Neutrophil (primary cell): ENCODE measurements around the gene ITPK1.

Experiments
- H3K27ac ChIP-seq: fragments of 200-600 bp; sonication (generic); 2 replicates; pipeline ENCODE4 v1.5.1; 2016; ENCODE audit warnings: mild to moderate bottlenecking, moderate library complexity
- H3K27me3 ChIP-seq: fragments of 200-600 bp; sonication (generic); 2 replicates; pipeline ENCODE4 v1.6.0; 2016; ENCODE audit warnings: mild to moderate bottlenecking
- H3K36me3 ChIP-seq: fragments of 200-600 bp; sonication (generic); 2 replicates; pipeline ENCODE4 v1.5.1; 2017
- H3K4me1 ChIP-seq, 2 experiments: fragments of 200-600 bp in 1 of 2; sonication (generic) in 1 of 2; 1 replicate in 1 of 2; 2 replicates in 1 of 2; pipeline versions ENCODE4 v1.5.1 to v1.6.1; 2013 to 2016; ENCODE audit warnings: low read depth in 1 of 2, low read length in 1 of 2, mild to moderate bottlenecking in 1 of 2, moderate library complexity in 1 of 2; ENCODE audit not compliant: control insufficient read depth in 1 of 2, insufficient read depth in 1 of 2
- H3K4me3 ChIP-seq, 2 experiments: fragments of 200-600 bp in 1 of 2; sonication (generic) in 1 of 2; 1 replicate in 1 of 2; 2 replicates in 1 of 2; pipeline ENCODE4 v1.5.1; 2013 to 2016; ENCODE audit warnings: low read depth in 1 of 2, low read length in 1 of 2, mild to moderate bottlenecking in 1 of 2, moderate library complexity in 1 of 2
- H3K9me3 ChIP-seq: fragments of 200-600 bp; sonication (generic); 2 replicates; pipeline ENCODE4 v1.5.1; 2016
- CTCF ChIP-seq: fragments of 200-600 bp; sonication (generic); IDR thresholded peaks from 2 replicates; pipeline ENCODE4 v1.5.1; 2016; ENCODE audit warnings: antibody characterized with exemption

Gene ITPK1

DNA sequence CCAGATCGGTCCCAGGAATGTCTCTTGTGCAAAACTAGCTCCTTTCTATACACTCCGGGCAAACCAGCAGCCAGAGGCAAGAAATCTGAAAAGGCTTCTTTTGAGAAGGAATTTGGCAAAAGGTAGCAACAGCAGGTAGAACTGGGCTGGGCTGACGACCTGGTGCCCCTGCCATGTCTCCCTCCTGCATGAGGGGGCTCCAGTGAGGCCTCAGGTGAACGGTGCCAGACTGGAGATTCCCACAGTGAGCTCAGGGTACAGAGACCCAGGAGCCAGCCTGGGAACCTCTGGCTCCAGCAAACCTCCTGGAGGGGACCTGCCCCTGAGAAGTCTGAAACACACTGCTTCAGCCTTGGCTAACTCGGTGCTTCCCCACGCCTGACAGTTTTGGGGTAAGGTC is 10.8 kb downstream of the ITPK1 start:
- H3K27me3 ChIP-seq, result no peaks in the 10 kb centered on the region
- H3K4me3 ChIP-seq, result peak overlapping the region; percentile 37 to 57
- H3K9me3 ChIP-seq, result no peaks in the 10 kb centered on the region
- H3K27ac ChIP-seq, result peak overlapping the region; percentile 93
- TF ChIP-seq CTCF, result no peak
- peaks cover 65 to 84% of the 10 kb centered on the region in 2 experiments for H3K4me1 ChIP-seq
- H3K36me3 ChIP-seq, result peaks cover 3% of the 10 kb centered on the region

DNA sequence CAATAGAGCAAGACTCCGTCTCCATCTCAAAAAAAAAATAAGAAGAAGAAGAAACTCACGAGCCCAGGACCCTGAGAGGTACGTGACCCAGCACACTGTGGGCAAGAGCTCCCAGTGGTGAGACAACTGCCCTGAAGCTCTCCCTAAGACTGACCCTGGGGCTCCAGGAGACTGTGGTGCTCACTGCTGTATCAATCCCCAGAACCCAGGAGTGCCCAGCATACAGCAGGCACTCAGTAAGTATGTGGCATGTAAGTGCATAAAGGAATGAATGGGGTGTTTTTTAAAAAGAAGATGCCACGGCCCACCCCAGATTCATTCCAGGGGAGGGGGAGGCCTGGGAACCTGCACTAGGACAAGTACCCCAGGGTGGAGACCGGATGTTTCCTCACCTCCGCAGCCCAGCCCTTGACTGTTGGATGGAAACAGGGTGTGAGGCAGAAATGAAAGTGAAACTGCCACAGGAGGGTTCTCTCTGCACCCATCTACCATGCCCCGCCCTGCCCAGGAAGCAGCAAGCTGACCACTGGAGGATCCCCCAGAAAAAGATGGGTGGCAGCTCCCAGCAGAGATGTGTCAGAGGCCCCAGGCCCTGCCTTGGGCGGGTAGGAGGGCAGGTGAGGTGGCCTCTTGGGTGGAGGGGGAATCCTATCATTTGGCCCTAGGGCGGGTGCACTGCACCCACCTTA is 12.2 kb downstream of the ITPK1 start:
- Histone ChIP-seq H3K27ac (peak overlapping the region; percentile 93), H3K9me3 (no peaks in the 10 kb centered on the region), H3K27me3 (no peaks in the 10 kb centered on the region), H3K36me3 (no peaks in the 10 kb centered on the region), H3K4me1 (peaks cover 63 to 80% of the 10 kb centered on the region in 2 experiments), H3K4me3 (peak overlapping the region; percentile 38 to 57)
- TF ChIP-seq CTCF, result no peak

DNA sequence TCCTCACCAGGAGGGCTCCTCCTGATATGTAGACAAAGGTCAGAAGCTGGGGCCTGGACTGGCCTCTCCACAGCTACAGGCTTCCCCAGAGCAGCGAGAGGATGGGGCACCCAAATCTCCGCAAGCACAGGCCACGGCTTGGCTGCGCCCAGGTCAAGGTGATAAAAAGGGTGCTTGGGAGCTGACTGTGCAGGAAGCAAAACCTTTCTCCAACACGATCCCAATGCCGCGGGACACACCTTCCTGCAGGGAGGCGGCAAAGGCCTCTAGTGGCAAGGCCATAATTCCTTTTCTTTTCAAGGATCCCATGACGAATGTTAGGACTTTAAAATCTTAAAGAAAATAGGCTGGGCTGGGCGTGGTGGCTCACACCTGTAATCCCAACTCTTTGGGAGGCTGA is 13.6 kb downstream of the ITPK1 start:
- Histone ChIP-seq H3K4me1 (peaks cover 51 to 68% of the 10 kb centered on the region in 2 experiments), H3K36me3 (no peaks in the 10 kb centered on the region), H3K4me3 (no peak overlapping the region), H3K27ac (peak overlapping the region; percentile 93), H3K9me3 (no peaks in the 10 kb centered on the region), H3K27me3 (no peaks in the 10 kb centered on the region)
- no peak for TF ChIP-seq CTCF

- Histone ChIP-seq H3K4me3 (no peak overlapping the region), H3K27me3 (no peaks in the 10 kb centered on the region), H3K36me3 (no peaks in the 10 kb centered on the region), H3K4me1 (peaks cover 51 to 68% of the 10 kb centered on the region in 2 experiments), H3K27ac (peak overlapping the region; percentile 29), H3K9me3 (no peaks in the 10 kb centered on the region)
- no peak for TF ChIP-seq CTCF
Observed at GRCh38 chr14:93101181-93101580, 14.5 kb downstream of the ITPK1 start.

DNA sequence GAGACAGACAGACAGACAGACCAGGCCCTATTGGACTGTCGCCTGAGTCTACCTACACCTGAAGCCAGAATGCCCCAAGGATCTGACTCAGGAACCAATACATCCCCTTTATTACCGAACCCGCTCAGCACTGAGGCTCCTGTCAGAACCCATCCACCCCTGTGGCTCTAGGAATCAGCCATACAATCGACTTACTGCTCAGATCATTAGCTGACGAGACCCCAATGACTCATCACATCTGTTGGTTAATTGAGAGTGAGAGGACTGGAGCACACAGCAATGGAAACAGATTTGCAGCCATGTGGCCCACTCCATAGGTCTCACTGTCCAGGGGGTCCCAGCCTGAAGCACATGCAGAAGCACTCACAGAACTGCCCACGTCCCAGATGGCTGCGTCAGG is 15.2 kb downstream of the ITPK1 start:
- H3K4me1 ChIP-seq, result peaks cover 51 to 68% of the 10 kb centered on the region in 2 experiments
- H3K4me3 ChIP-seq, result no peak overlapping the region
- H3K27ac ChIP-seq, result peak overlapping the region; percentile 29
- H3K36me3 ChIP-seq, result no peaks in the 10 kb centered on the region
- H3K9me3 ChIP-seq, result no peaks in the 10 kb centered on the region
- H3K27me3 ChIP-seq, result no peaks in the 10 kb centered on the region
- no peak for TF ChIP-seq CTCF
